Subcutaneous adipose tissue (tissue), 4 donors: Measurements from ENCODE around the gene TRDN. TPM values are rescaled to one million over a fixed set of nuclear protein-coding genes. Genes with fewer than 3 reads are reported as not detected.

Experiments used
- total RNA-seq, 4 donors: library from RNA; depleted of rRNA; stranded (reverse); fragments of >200 nt; gene quantifications; one replicate each; pipeline ENCODE4 v1.1.0, GENCODE V29; 2016
- TF ChIP-seq, protein P1 (sequence below): fragments of 450-650 bp; IDR thresholded peaks from one replicate; pipeline ENCODE4 v1.5.1; 2016; ENCODE audit warnings: low read depth, mild to moderate bottlenecking, control low read depth, antibody characterized with exemption, moderate library complexity

The TRDN gene
- total RNA-seq, 4 donors from 2014 or later: under 0.01 to 2.8 (median 2.2) TPM; not detected in 1

DNA sequence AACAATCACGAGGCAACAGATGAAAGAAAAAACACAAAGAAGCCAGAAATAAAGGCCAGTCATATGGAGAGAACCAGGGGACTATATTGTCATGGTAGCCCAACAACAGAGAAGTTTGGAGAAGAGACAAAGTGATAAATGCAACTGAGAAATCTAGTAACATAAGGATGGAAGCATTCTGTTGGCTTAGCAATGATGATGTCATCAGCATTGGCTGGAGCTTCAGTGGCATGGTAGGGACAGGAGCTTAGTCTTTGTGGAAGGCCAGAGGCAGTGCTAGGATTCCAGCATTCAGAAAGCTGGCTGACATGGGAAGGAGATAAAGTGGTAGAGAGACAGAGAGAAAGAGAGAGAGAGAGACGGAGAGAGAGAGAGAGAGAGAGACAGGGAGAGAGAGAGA is 276.4 kb downstream of the TRDN start:
- TF ChIP-seq, protein P1, sequence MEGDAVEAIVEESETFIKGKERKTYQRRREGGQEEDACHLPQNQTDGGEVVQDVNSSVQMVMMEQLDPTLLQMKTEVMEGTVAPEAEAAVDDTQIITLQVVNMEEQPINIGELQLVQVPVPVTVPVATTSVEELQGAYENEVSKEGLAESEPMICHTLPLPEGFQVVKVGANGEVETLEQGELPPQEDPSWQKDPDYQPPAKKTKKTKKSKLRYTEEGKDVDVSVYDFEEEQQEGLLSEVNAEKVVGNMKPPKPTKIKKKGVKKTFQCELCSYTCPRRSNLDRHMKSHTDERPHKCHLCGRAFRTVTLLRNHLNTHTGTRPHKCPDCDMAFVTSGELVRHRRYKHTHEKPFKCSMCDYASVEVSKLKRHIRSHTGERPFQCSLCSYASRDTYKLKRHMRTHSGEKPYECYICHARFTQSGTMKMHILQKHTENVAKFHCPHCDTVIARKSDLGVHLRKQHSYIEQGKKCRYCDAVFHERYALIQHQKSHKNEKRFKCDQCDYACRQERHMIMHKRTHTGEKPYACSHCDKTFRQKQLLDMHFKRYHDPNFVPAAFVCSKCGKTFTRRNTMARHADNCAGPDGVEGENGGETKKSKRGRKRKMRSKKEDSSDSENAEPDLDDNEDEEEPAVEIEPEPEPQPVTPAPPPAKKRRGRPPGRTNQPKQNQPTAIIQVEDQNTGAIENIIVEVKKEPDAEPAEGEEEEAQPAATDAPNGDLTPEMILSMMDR: no peak

DNA sequence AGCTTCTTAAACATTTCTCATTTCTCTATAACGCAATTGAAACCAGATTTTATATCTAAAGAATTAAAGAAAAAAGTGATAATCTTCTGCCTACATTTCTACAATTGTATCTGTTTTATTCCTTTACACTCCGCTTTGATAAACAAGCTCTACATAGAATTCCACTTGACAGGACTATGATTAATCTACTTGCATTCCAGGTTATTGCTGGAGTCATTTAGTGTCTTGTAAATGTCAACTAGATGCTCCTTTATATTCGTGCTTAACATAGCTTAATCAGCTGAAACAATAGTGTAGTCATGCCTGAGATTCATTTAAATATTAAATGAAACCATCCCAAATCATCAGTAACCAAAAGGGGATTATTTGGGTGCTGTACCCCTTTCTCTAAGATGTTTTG is 284.0 kb downstream of the TRDN start:
- TF ChIP-seq, protein P1: no peak

DNA sequence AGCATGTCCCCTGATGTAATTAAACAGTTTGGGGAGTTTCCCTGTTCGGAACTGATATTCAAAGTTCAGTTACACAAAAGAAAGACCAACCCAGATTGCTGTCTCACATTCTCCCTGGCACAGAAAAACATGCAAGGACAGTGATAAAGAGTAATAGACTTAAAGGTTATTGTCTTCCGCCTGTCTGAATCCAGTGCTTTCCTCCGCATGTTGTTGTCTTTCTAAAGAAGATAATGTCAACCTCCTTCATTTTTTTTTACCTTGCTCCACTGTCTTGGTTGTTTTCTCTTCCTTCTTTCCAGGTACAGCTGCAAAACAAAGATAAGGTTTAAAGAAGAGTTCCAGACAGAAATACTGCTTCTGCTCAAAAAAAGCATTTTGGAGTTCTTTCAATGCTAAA is 284.5 kb downstream of the TRDN start:
- TF ChIP-seq, protein P1: no peak

DNA sequence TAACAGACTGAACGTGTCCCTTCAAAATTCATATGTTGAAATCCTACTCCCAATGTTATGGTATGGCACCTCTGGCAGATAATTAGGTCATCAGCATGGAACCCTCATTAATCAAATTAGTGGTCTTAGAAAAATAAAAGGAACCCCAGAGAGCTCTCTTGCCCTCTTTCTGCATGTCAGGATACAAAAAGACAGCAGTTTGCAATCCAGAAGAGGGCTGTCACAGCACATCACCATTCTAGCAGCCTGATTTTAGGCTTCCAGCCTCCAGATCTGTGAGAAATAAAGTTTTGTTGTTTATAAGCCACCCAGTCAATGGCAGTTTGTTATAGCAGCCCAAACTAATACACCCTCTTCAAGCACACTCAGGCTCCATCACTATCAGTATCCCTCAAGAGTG is 292.9 kb downstream of the TRDN start:
- TF ChIP-seq, protein P1: no peak

DNA sequence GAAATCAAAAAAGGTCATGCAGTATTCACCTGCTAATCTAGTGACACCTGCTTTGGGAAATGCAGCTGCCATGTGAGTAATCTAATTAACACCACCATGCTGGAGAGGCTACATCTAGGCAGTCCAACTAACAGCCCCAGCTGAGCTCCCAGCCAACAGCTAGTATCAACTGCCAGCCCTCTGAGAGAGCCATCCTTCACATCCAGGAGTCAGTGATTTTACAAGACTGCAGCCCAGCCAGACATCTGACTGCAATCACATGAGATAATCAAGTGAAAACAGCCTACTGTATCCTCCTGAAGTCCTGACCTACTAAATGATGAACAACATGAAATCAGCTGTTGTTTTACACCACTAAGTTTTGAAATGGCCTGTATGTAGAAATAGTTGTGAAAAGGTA is 298.4 kb downstream of the TRDN start:
- TF ChIP-seq, protein P1: no peak

DNA sequence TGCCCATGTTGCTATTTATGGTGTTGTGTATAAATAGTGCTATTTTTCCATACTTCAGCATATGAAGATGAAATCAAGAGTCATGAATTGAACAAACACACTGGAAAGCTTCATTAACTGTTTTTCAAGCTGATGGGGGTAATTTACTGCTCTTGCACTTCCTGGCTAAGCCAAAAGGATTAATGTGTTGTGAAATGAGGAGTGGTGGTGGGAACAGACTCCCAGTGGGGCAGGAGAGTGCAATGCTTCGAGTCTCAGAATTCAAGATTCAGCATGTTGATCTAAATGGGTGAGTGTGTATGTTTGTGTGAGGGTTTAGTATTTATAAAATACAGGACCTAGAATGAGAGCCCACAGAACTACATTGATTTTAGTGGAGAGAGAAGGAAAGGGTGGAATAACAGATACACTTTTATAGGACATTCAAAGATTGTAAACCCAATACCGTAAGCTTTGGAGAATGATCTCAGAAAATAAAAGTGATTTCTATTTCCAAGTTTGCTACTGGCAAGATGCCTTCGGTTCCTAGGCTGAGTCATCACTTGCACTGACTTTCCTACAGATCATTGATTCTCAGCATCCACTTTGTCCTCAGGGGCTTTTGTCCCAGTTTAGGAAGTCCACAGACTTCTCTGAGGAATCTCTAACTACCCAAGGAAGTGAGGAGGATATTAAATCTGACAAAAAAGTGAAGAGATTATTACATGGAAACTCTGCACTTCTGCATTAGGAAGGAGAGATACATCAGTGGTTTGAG is 303.6 kb downstream of the TRDN start:
- TF ChIP-seq, protein P1: no peak

DNA sequence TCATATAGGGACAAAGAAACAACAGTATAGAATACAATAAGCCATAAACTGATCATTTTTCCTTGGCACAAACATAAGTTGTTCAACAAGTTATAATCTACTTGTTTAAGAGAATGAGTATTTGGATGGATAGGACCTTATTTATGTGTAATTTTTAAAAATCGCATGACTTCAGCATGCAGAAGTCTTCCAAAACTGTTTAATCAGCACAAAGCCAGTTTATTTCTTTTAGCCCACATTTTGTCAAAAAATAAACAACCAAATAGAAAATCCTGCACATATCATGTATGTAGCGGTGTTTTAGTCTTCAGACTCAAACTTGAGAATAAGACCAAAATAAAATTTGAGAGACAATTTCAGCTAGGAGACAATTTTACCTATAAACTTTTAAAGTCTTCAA is 304.7 kb downstream of the TRDN start:
- TF ChIP-seq, protein P1: no peak
